ENCODE data around the gene OPTN. TPM values are rescaled to one million over a fixed set of nuclear protein-coding genes. Genes with fewer than 3 reads are reported as not detected.
"Not testable (repeated sequence)": the region's sequence is repeated elsewhere in the genome, so short reads cannot be mapped to it uniquely, and the experiment has no call there.

Gene OPTN
- polyA plus RNA-seq, 1 donor from 2014 or later: 38.2 TPM

DNA sequence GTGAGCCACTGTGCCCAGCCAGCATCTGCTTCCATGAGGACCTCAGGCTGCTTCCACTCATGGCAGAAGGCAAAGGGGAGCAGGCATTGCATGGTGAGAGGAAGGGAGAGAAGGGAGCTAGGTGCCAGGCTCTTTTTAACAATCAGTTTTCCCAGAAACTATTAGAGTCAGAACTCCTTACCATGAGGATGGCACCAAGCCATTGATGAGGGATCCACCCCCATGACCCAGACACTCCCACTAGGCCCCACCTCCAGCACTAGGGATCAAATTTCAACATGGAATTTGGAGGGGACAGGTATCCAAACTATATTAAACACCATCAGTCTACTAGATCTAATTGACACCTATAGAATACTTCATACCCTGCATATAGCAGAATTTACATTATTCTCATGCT is 47.2 kb downstream of the OPTN start:
- Histone ChIP-seq H2AFZ (ENCODE audit: low read depth, low read length) (no peak overlapping the region), H4K20me1 (ENCODE audit: insufficient read depth) (no peaks in the 10 kb centered on the region), H3K9me3 (ENCODE audit: low read length) (no peaks in the 10 kb centered on the region), H3K36me3 (ENCODE audit: insufficient read depth, low read length) (no peaks in the 10 kb centered on the region), H3K9me2 (ENCODE audit: insufficient read depth, low read length) (no peaks in the 10 kb centered on the region), H3K79me2 (replicated peaks; ENCODE audit: insufficient read depth, low read length) (no peaks in the 10 kb centered on the region), H3K4me3 (ENCODE audit: low read length) (no peak overlapping the region), H3K27me3 (ENCODE audit: insufficient read depth, low read depth, low read length) (no peaks in the 10 kb centered on the region), H3F3A (ENCODE audit: insufficient read depth, low read length, poor library complexity, severe bottlenecking) (no peaks in the 10 kb centered on the region), H3K27ac (ENCODE audit: low read length) (no peak overlapping the region), H3K4me2 (ENCODE audit: low read length) (no peak overlapping the region), H3K9ac (ENCODE audit: low read length) (no peak overlapping the region)
- TF ChIP-seq MXI1 (conservative IDR thresholded peaks at IDR 0.05; ENCODE audit: poor library complexity, severe bottlenecking) (no peak), EZH2 (IDR thresholded peaks at IDR 0.05; ENCODE audit: borderline replicate concordance, insufficient read depth, low read length, poor library complexity, severe bottlenecking) (no peak)

DNA sequence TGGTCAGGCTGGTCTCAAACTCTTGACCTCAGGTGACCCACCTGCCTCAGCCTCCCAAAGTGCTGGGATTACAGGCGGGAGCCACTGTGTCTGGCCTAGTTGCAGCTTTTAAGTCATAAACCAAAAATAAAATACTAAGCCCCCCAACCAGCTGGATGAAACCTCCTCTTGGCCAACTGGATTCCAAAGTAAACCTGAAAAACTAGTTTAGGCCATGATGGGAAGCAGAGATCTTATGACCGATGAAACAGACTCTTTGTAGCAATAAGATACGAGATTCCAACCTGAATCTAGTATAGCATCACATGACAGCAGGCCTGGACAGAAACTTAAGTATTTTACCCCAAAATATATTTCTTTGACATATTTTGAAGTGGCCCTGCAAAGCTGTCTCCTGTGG is 52.3 kb downstream of the OPTN start:
- TF ChIP-seq EZH2 (IDR thresholded peaks at IDR 0.05; ENCODE audit: borderline replicate concordance, insufficient read depth, low read length, poor library complexity, severe bottlenecking) (no peak), SMC3 (conservative IDR thresholded peaks at IDR 0.05; ENCODE audit: poor library complexity) (no peak), RAD21 (conservative IDR thresholded peaks at IDR 0.05) (no peak), POLR2AphosphoS5 (IDR thresholded peaks at IDR 0.05) (no peak), TAF1 (IDR thresholded peaks at IDR 0.05; ENCODE audit: low read depth) (no peak), MXI1 (conservative IDR thresholded peaks at IDR 0.05; ENCODE audit: poor library complexity, severe bottlenecking) (no peak), EP300 (conservative IDR thresholded peaks at IDR 0.05; ENCODE audit: poor library complexity, severe bottlenecking) (no peak)
- TF ChIP-seq, protein P1, sequence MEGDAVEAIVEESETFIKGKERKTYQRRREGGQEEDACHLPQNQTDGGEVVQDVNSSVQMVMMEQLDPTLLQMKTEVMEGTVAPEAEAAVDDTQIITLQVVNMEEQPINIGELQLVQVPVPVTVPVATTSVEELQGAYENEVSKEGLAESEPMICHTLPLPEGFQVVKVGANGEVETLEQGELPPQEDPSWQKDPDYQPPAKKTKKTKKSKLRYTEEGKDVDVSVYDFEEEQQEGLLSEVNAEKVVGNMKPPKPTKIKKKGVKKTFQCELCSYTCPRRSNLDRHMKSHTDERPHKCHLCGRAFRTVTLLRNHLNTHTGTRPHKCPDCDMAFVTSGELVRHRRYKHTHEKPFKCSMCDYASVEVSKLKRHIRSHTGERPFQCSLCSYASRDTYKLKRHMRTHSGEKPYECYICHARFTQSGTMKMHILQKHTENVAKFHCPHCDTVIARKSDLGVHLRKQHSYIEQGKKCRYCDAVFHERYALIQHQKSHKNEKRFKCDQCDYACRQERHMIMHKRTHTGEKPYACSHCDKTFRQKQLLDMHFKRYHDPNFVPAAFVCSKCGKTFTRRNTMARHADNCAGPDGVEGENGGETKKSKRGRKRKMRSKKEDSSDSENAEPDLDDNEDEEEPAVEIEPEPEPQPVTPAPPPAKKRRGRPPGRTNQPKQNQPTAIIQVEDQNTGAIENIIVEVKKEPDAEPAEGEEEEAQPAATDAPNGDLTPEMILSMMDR (IDR thresholded peaks at IDR 0.05; ENCODE audit: poor library complexity, severe bottlenecking): no peak
- TF ChIP-seq, protein P2, sequence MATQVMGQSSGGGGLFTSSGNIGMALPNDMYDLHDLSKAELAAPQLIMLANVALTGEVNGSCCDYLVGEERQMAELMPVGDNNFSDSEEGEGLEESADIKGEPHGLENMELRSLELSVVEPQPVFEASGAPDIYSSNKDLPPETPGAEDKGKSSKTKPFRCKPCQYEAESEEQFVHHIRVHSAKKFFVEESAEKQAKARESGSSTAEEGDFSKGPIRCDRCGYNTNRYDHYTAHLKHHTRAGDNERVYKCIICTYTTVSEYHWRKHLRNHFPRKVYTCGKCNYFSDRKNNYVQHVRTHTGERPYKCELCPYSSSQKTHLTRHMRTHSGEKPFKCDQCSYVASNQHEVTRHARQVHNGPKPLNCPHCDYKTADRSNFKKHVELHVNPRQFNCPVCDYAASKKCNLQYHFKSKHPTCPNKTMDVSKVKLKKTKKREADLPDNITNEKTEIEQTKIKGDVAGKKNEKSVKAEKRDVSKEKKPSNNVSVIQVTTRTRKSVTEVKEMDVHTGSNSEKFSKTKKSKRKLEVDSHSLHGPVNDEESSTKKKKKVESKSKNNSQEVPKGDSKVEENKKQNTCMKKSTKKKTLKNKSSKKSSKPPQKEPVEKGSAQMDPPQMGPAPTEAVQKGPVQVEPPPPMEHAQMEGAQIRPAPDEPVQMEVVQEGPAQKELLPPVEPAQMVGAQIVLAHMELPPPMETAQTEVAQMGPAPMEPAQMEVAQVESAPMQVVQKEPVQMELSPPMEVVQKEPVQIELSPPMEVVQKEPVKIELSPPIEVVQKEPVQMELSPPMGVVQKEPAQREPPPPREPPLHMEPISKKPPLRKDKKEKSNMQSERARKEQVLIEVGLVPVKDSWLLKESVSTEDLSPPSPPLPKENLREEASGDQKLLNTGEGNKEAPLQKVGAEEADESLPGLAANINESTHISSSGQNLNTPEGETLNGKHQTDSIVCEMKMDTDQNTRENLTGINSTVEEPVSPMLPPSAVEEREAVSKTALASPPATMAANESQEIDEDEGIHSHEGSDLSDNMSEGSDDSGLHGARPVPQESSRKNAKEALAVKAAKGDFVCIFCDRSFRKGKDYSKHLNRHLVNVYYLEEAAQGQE (IDR thresholded peaks at IDR 0.05; ENCODE audit: borderline replicate concordance): no peak
- Histone ChIP-seq H3K9me2 (ENCODE audit: insufficient read depth, low read length) (no peaks in the 10 kb centered on the region), H3K9ac (ENCODE audit: low read length) (no peak overlapping the region), H3K4me2 (ENCODE audit: low read length) (no peak overlapping the region), H3F3A (ENCODE audit: insufficient read depth, low read length, poor library complexity, severe bottlenecking) (no peaks in the 10 kb centered on the region), H3K36me3 (ENCODE audit: insufficient read depth, low read length) (no peaks in the 10 kb centered on the region), H2AFZ (ENCODE audit: low read depth, low read length) (no peak overlapping the region), H3K27ac (ENCODE audit: low read length) (no peak overlapping the region), H3K27me3 (ENCODE audit: insufficient read depth, low read depth, low read length) (no peaks in the 10 kb centered on the region), H3K4me3 (ENCODE audit: low read length) (no peak overlapping the region), H3K9me3 (ENCODE audit: low read length) (no peaks in the 10 kb centered on the region), H3K79me2 (replicated peaks; ENCODE audit: insufficient read depth, low read length) (no peaks in the 10 kb centered on the region), H4K20me1 (ENCODE audit: insufficient read depth) (no peaks in the 10 kb centered on the region)

DNA sequence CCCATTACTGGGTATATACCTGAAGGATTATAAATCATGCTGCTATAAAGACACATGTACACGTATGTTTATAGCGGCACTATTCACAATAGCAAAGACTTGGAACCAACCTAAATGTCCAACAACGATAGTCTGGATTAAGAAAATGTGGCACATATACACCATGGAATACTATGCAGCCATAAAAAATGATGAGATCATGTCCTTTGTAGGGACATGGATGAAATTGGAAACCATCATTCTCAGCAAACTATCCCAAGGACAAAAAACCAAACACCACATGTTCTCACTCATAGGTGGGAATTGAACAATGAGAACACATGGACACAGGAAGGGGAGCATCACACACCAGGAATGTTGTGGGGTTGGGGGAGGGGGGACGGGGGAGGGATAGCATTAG is 55.9 kb downstream of the OPTN start:
- H3K27ac ChIP-seq (ENCODE audit: low read length); H3F3A ChIP-seq (ENCODE audit: insufficient read depth, low read length, poor library complexity, severe bottlenecking); H4K20me1 ChIP-seq (ENCODE audit: insufficient read depth); H3K4me3 ChIP-seq (ENCODE audit: low read length); H3K9me3 ChIP-seq (ENCODE audit: low read length); H3K27me3 ChIP-seq (ENCODE audit: insufficient read depth, low read depth, low read length); H3K9ac ChIP-seq (ENCODE audit: low read length); H3K4me2 ChIP-seq (ENCODE audit: low read length); H3K9me2 ChIP-seq (ENCODE audit: insufficient read depth, low read length); H3K79me2 ChIP-seq (replicated peaks; ENCODE audit: insufficient read depth, low read length); H3K36me3 ChIP-seq (ENCODE audit: insufficient read depth, low read length); H2AFZ ChIP-seq (ENCODE audit: low read depth, low read length): not testable (repeated sequence)
